Upper lobe of left lung (tissue), 6 donors: ENCODE measurements around the gene TMEM44. TPM values are rescaled to one million over a fixed set of nuclear protein-coding genes. Genes with fewer than 3 reads are reported as not detected.

ENCODE experiments used
- ATAC-seq, 2 donors: fragments of 200-7000 bp; cut with Tn5 transposase; one replicate each; pipeline ENCODE4 v1.9.1; 2022; ENCODE audit warnings: mild to moderate bottlenecking in 2 of 2, moderate library complexity in 2 of 2; ENCODE audit not compliant: low FRiP score in 2 of 2
- DNase-seq, 2 donors: peaks; one replicate each; pipeline ENCODE4 v3.0.0-alpha.2; 2019 to 2020
- H3K27ac ChIP-seq, 4 donors: fragments of 200-600 bp; sonication (generic); one replicate each; pipeline ENCODE4 v1.5.1; 2016 to 2019
- H3K27me3 ChIP-seq, 4 donors: fragments of 200-600 bp; sonication (generic); one replicate each; pipeline ENCODE4 v1.5.1; 2017 to 2019
- H3K36me3 ChIP-seq, 4 donors: fragments of 200-600 bp; sonication (generic); one replicate each; pipeline ENCODE4 v1.5.1; 2016 to 2019
- H3K4me1 ChIP-seq, 4 donors: fragments of 200-600 bp; sonication (generic); one replicate each; pipeline ENCODE4 v1.5.1; 2018 to 2019
- H3K4me3 ChIP-seq, 4 donors: fragments of 200-600 bp; sonication (generic); one replicate each; pipeline ENCODE4 v1.5.1; 2017 to 2019; ENCODE audit warnings: mild to moderate bottlenecking in 2 of 4, moderate library complexity in 1 of 4
- H3K9me3 ChIP-seq, 4 donors: fragments of 200-600 bp; sonication (generic); one replicate each; pipeline ENCODE4 v1.5.1; 2018 to 2019
- CTCF ChIP-seq, 6 experiments: fragments of 450-650 bp in 4 of 6; fragments of 200-600 bp in 2 of 6; sonication (generic) in 2 of 6; IDR thresholded peaks; one replicate each; pipeline ENCODE4 v1.5.1; 2016 to 2019; ENCODE audit warnings: antibody characterized with exemption in 6 of 6
- EP300 ChIP-seq, 4 donors: sonication (generic); formaldehyde crosslinking; IDR thresholded peaks; one replicate each; pipeline ENCODE4 v1.5.1; 2017; ENCODE audit warnings: antibody characterized with exemption in 4 of 4, control low read depth in 2 of 4
- POLR2A ChIP-seq, 4 donors: fragments of 450-650 bp; IDR thresholded peaks; one replicate each; pipeline ENCODE4 v1.5.1; 2016 to 2017; ENCODE audit warnings: antibody characterized with exemption in 4 of 4, mild to moderate bottlenecking in 2 of 4
- POLR2AphosphoS5 ChIP-seq, 2 donors: sonication (generic); formaldehyde crosslinking; IDR thresholded peaks; one replicate each; pipeline ENCODE4 v1.5.1; 2017; ENCODE audit warnings: antibody characterized with exemption in 2 of 2
- WGBS, 2 donors: methylation state at CpG; one replicate each; pipeline ENCODE4 v1.1.5; 2017 to 2018; 5-methylcytosine and 5-hydroxymethylcytosine counted together
- total RNA-seq, 6 donors: library from RNA; depleted of rRNA in 4 of 6; stranded (reverse); fragments of >200 nt in 4 of 6; gene quantifications; one replicate each; pipeline versions ENCODE4 v1.1.0 to v1.2.1, GENCODE V29; 2016 to 2021
- donor health status: DM: no; HTN: no; CAD: no; lungs with moderate emphysema.
- donor health status: DM: no; HTN: yes; CAD: no; lungs with severe emphysema.

The TMEM44 gene
- total RNA-seq, 6 donors from 2014 or later = 12.9 to 39.3 (median 22.1) TPM

GRCh38 chr3:194661946-194662345 is 28.7 kb upstream of the TMEM44 start:
- Histone ChIP-seq H3K4me1 (peaks cover 9 to 23% (median 16%) of the 10 kb centered on the region in 4 donors), H3K4me3 (no peak overlapping the region), H3K36me3 (peaks cover 14 to 66% (median 50%) of the 10 kb centered on the region in 4 donors), H3K27ac (peak overlapping the region; percentile 61 to 88 (median 71)), H3K27me3 (no peaks in the 10 kb centered on the region), H3K9me3 (no peaks in the 10 kb centered on the region)
- ATAC-seq = no peak
- no peak for TF ChIP-seq POLR2A (IDR thresholded peaks at IDR 0.05)
- no peak for TF ChIP-seq CTCF (IDR thresholded peaks at IDR 0.05)
- no peak for TF ChIP-seq EP300 (IDR thresholded peaks at IDR 0.05)
- TF ChIP-seq POLR2AphosphoS5 (IDR thresholded peaks at IDR 0.05) = no peak
- no peak for DNase-seq
- 62 to 68% methylated on average over 5 to 6 of the region's 6 CpGs for WGBS, 2 donors

DNA sequence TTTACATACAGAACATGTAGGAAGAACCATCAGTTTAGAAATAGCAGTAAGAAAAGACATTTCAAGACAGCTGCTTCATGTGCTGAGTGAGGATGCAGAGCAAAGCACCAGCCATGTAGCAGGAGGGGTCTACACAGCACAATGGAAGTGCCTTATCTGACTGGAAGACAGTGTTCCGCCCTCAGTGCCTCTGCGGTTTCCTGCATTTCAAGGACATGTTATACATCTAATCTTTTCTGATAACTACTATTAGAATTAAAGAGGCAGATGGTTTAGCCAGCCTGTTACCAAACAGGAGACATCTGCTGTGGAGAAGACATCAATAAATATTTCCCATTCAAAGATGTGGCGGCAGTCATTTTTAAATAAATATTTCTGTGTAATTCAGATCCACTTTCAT is 28.2 kb upstream of the TMEM44 start:
- Histone ChIP-seq H3K27ac (peak overlapping the region in 3 of 4 donors; percentile 61 to 88 (median 77)), H3K36me3 (peaks cover 13 to 61% (median 48%) of the 10 kb centered on the region in 4 donors), H3K27me3 (no peaks in the 10 kb centered on the region), H3K9me3 (no peaks in the 10 kb centered on the region), H3K4me3 (no peak overlapping the region), H3K4me1 (peaks cover 9 to 23% (median 16%) of the 10 kb centered on the region in 4 donors)
- TF ChIP-seq POLR2A (IDR thresholded peaks at IDR 0.05) (no peak), POLR2AphosphoS5 (IDR thresholded peaks at IDR 0.05) (peak; percentile 59 to 71), EP300 (IDR thresholded peaks at IDR 0.05) (peak in 1 of 4 donors; percentile 42), CTCF (IDR thresholded peaks at IDR 0.05) (no peak)
- WGBS, 2 donors = 26 to 53% methylated on average over 3 of the region's 3 CpGs
- peak in 1 of 2 donors; percentile 27 for DNase-seq
- peak in 1 of 2 donors; percentile 61 for ATAC-seq

GRCh38 chr3:194659778-194660177 is 26.6 kb upstream of the TMEM44 start:
- peaks cover 9 to 23% (median 16%) of the 10 kb centered on the region in 4 donors for H3K4me1 ChIP-seq
- H3K27me3 ChIP-seq = no peaks in the 10 kb centered on the region
- no peaks in the 10 kb centered on the region for H3K9me3 ChIP-seq
- H3K36me3 ChIP-seq = peaks cover 3 to 54% (median 36%) of the 10 kb centered on the region in 4 donors
- H3K27ac ChIP-seq = peak overlapping the region in 2 of 4 donors; percentile 21 to 88
- H3K4me3 ChIP-seq = no peak overlapping the region
- ATAC-seq (no peak), DNase-seq (no peak)
- TF ChIP-seq EP300 (IDR thresholded peaks at IDR 0.05) = no peak
- no peak for TF ChIP-seq POLR2A (IDR thresholded peaks at IDR 0.05)
- no peak for TF ChIP-seq CTCF (IDR thresholded peaks at IDR 0.05)
- TF ChIP-seq POLR2AphosphoS5 (IDR thresholded peaks at IDR 0.05) = no peak
- WGBS, 2 donors = 83 to 88% methylated on average over 7 of the region's 7 CpGs

- H3K4me3 ChIP-seq = no peak overlapping the region
- TF ChIP-seq CTCF (IDR thresholded peaks at IDR 0.05) = no peak
- TF ChIP-seq POLR2AphosphoS5 (IDR thresholded peaks at IDR 0.05) = no peak
- no peak for TF ChIP-seq EP300 (IDR thresholded peaks at IDR 0.05)
- TF ChIP-seq POLR2A (IDR thresholded peaks at IDR 0.05) = no peak
- ATAC-seq (no peak), DNase-seq (no peak)
- no peaks in the 10 kb centered on the region for H3K27me3 ChIP-seq
- 78 to 79% methylated on average over 5 of the region's 5 CpGs for WGBS, 2 donors
- H3K9me3 ChIP-seq = no peaks in the 10 kb centered on the region
- peaks cover 0 to 55% (median 27%) of the 10 kb centered on the region in 4 donors for H3K36me3 ChIP-seq
- H3K27ac ChIP-seq = peak overlapping the region; percentile 36 to 88 (median 50)
- H3K4me1 ChIP-seq = peaks cover 9 to 23% (median 16%) of the 10 kb centered on the region in 4 donors
Measured at GRCh38 chr3:194658477-194659242, 25.4 kb upstream of the TMEM44 start.
